ENCODE results near the gene CHST2. TPM values are rescaled to one million over a fixed set of nuclear protein-coding genes. Genes with fewer than 3 reads are reported as not detected.

The CHST2 gene
- total RNA-seq, 4 donors from 2014 or later = 2.8 to 20.6 (median 7.9) TPM

- DNase-seq = no peak
- Histone ChIP-seq H3K27ac (no peak overlapping the region), H3K4me1 (no peaks in the 10 kb centered on the region), H3K36me3 (no peaks in the 10 kb centered on the region), H3K9me3 (no peaks in the 10 kb centered on the region), H3K4me3 (no peak overlapping the region), H3K27me3 (no peaks in the 10 kb centered on the region)
- TF ChIP-seq POLR2A (IDR thresholded peaks at IDR 0.05) = no peak
- TF ChIP-seq, protein P1, sequence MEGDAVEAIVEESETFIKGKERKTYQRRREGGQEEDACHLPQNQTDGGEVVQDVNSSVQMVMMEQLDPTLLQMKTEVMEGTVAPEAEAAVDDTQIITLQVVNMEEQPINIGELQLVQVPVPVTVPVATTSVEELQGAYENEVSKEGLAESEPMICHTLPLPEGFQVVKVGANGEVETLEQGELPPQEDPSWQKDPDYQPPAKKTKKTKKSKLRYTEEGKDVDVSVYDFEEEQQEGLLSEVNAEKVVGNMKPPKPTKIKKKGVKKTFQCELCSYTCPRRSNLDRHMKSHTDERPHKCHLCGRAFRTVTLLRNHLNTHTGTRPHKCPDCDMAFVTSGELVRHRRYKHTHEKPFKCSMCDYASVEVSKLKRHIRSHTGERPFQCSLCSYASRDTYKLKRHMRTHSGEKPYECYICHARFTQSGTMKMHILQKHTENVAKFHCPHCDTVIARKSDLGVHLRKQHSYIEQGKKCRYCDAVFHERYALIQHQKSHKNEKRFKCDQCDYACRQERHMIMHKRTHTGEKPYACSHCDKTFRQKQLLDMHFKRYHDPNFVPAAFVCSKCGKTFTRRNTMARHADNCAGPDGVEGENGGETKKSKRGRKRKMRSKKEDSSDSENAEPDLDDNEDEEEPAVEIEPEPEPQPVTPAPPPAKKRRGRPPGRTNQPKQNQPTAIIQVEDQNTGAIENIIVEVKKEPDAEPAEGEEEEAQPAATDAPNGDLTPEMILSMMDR (IDR thresholded peaks at IDR 0.05) = no peak
Measured at GRCh38 chr3:143146486-143147274, 27.1 kb downstream of the CHST2 start.

GRCh38 chr3:143147707-143148106, 28.1 kb downstream of the CHST2 start:
- Histone ChIP-seq H3K36me3 (no peaks in the 10 kb centered on the region), H3K27ac (no peak overlapping the region), H3K9me3 (no peaks in the 10 kb centered on the region), H3K4me3 (no peak overlapping the region), H3K27me3 (no peaks in the 10 kb centered on the region), H3K4me1 (no peaks in the 10 kb centered on the region)
- TF ChIP-seq, protein P1 (IDR thresholded peaks at IDR 0.05) = no peak
- TF ChIP-seq POLR2A (IDR thresholded peaks at IDR 0.05) = no peak
- no peak for DNase-seq

DNA sequence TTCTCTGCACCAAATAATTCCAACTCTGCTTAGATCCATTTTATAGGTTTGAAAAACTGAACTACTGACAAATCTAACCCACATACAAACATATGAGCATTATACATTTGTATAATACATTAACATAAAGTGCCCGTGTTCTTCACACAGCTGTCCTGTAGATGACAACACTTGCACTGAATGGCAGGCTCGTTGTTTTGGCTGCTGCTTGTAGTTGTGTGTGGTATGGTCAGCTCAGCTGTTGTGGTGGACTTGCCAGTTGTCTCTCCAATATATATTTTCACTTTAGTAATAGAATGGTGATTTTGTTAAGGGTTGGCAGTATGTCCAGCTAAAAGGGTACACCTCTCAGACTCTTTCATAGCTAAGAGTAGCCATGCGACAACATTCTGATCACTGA, 30.5 kb downstream of the CHST2 start:
- no peaks in the 10 kb centered on the region for H3K36me3 ChIP-seq
- TF ChIP-seq, protein P1 (IDR thresholded peaks at IDR 0.05) = no peak
- TF ChIP-seq POLR2A (IDR thresholded peaks at IDR 0.05) = no peak
- H3K4me3 ChIP-seq = no peak overlapping the region
- H3K27ac ChIP-seq = no peak overlapping the region
- H3K9me3 ChIP-seq = no peaks in the 10 kb centered on the region
- DNase-seq = no peak
- no peaks in the 10 kb centered on the region for H3K27me3 ChIP-seq
- no peaks in the 10 kb centered on the region for H3K4me1 ChIP-seq

DNA sequence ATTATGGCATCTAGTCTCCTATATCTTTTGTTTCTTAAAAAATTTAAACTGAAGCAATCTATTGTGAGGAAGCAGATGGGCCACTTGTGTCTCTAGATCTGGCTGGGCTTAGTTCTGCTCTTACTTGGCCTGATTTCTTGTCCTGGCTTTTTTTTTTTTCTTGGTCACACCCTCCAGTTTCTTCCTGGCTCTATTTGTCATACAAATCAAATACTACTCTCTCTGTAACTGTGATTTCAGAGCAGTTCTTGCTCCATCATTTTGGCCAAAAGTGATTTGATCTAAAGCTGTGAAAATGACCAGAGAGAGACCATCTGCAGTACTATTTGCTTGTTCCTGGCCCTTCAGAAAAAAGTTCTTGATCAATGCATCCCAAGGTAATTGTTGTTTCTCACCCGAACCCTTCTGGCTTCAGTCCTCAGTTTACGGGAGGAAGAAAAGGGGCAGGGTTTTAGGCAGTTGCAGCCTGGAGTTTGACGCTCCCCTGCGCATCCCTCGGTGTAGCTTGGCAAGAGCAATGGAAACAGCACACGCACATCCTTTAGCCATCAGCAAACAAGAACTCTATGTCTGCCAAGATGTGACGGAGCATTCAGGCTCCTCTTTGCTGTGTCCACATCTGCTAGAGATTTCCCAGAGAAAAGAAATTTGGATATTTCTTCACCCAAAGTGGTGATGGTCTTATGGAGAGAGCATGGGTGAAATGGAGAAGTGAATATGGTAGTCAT, 31.6 kb downstream of the CHST2 start:
- DNase-seq = no peak

DNA sequence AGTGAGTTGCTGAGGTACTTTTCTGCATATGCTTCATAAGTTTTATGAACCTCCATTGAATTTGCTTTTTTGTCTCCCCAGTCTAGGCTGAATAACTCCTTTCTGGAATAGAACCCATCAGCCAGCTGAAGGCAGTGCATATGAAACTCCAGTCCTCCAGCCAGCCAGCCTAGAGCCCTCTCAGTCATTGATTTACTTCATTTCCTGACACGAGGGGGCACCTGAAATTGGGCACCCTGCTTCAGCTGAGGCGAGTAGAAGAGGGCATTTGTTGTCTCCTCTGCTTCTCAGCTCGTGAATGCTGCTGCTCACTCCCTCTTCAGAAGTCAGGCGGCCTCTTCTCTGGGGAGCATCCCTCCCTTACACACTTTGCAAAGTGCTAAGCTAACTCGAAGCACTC, 32.5 kb downstream of the CHST2 start:
- no peak overlapping the region for H3K27ac ChIP-seq
- no peaks in the 10 kb centered on the region for H3K9me3 ChIP-seq
- no peak overlapping the region for H3K4me3 ChIP-seq
- no peaks in the 10 kb centered on the region for H3K27me3 ChIP-seq
- TF ChIP-seq, protein P1 (IDR thresholded peaks at IDR 0.05) = no peak
- TF ChIP-seq POLR2A (IDR thresholded peaks at IDR 0.05) = no peak
- DNase-seq = no peak
- no peaks in the 10 kb centered on the region for H3K36me3 ChIP-seq
- H3K4me1 ChIP-seq = no peaks in the 10 kb centered on the region

More for the DNA sequence above, 31.6 kb downstream of the CHST2 start:
- no peaks in the 10 kb centered on the region for H3K27me3 ChIP-seq
- TF ChIP-seq, protein P1 (IDR thresholded peaks at IDR 0.05) = no peak
- TF ChIP-seq POLR2A (IDR thresholded peaks at IDR 0.05) = no peak
- H3K4me3 ChIP-seq = no peak overlapping the region
- H3K4me1 ChIP-seq = no peaks in the 10 kb centered on the region
- no peak overlapping the region for H3K27ac ChIP-seq
- H3K9me3 ChIP-seq = no peaks in the 10 kb centered on the region
- no peaks in the 10 kb centered on the region for H3K36me3 ChIP-seq
